Liver (tissue), 3 donors: ENCODE measurements around the gene JAKMIP1.

ENCODE experiments used
- ATF3 ChIP-seq: IDR thresholded peaks from 2 replicates; pipeline ENCODE4 v1.6.1; 2016; ENCODE audit warnings: antibody characterized with exemption
- CTCF ChIP-seq: fragments of 150-350 bp; IDR thresholded peaks from 2 replicates; pipeline ENCODE4 v1.5.1; 2017; ENCODE audit warnings: improper control_type of control experiment, low read depth, low read length; ENCODE audit not compliant: missing input control
- FOXA1 ChIP-seq: IDR thresholded peaks from 2 replicates; pipeline ENCODE4 v1.6.1; 2016; ENCODE audit warnings: antibody characterized with exemption
- GABPA ChIP-seq, 2 donors: IDR thresholded peaks in 1 of 2; conservative IDR thresholded peaks in 1 of 2; 2 replicates each; pipeline ENCODE4 v1.6.1; 2016; ENCODE audit warnings: antibody characterized with exemption in 2 of 2, mild to moderate bottlenecking in 1 of 2, moderate library complexity in 1 of 2
- HNF4A ChIP-seq, 2 donors: conservative IDR thresholded peaks; 2 replicates each; pipeline ENCODE4 v1.6.1; 2016; ENCODE audit warnings: antibody characterized with exemption in 2 of 2, mild to moderate bottlenecking in 2 of 2
- JUND ChIP-seq, 2 donors: IDR thresholded peaks; 2 replicates each; pipeline ENCODE4 v1.6.1; 2016; ENCODE audit warnings: antibody characterized with exemption in 2 of 2
- RAD21 ChIP-seq, 2 donors: IDR thresholded peaks; 2 replicates each; pipeline ENCODE4 v1.6.1; 2016; ENCODE audit warnings: antibody characterized with exemption in 2 of 2, mild to moderate bottlenecking in 2 of 2
- SP1 ChIP-seq: IDR thresholded peaks from 2 replicates; pipeline ENCODE4 v1.6.1; 2018; ENCODE audit warnings: antibody characterized with exemption, mild to moderate bottlenecking
- TAF1 ChIP-seq: conservative IDR thresholded peaks from 2 replicates; pipeline ENCODE4 v1.6.1; 2016; ENCODE audit warnings: antibody characterized with exemption, mild to moderate bottlenecking
- YY1 ChIP-seq: IDR thresholded peaks from 2 replicates; pipeline ENCODE4 v1.6.1; 2016; ENCODE audit warnings: antibody characterized with exemption, mild to moderate bottlenecking
- TF ChIP-seq, protein P1 (sequence below): IDR thresholded peaks from 2 replicates; pipeline ENCODE4 v1.6.1; 2016; ENCODE audit warnings: antibody characterized with exemption
- TF ChIP-seq, protein P2 (sequence below): IDR thresholded peaks from 2 replicates; pipeline ENCODE4 v1.6.1; 2016; ENCODE audit warnings: antibody characterized with exemption, mild to moderate bottlenecking
- donor health status: healthy.
- donor health status: healthy.

GRCh38 chr4:6196871-6197270 is 3.5 kb downstream of the JAKMIP1 start:
- no peak for TF ChIP-seq CTCF
- TF ChIP-seq ATF3, result no peak
- no peak for TF ChIP-seq TAF1
- no peak for TF ChIP-seq RAD21 (IDR thresholded peaks at IDR 0.05)
- TF ChIP-seq, protein P1, sequence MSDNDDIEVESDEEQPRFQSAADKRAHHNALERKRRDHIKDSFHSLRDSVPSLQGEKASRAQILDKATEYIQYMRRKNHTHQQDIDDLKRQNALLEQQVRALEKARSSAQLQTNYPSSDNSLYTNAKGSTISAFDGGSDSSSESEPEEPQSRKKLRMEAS, result no peak
- no peak for TF ChIP-seq YY1
- TF ChIP-seq SP1, result no peak
- TF ChIP-seq JUND (IDR thresholded peaks at IDR 0.05), result no peak
- TF ChIP-seq, protein P2, sequence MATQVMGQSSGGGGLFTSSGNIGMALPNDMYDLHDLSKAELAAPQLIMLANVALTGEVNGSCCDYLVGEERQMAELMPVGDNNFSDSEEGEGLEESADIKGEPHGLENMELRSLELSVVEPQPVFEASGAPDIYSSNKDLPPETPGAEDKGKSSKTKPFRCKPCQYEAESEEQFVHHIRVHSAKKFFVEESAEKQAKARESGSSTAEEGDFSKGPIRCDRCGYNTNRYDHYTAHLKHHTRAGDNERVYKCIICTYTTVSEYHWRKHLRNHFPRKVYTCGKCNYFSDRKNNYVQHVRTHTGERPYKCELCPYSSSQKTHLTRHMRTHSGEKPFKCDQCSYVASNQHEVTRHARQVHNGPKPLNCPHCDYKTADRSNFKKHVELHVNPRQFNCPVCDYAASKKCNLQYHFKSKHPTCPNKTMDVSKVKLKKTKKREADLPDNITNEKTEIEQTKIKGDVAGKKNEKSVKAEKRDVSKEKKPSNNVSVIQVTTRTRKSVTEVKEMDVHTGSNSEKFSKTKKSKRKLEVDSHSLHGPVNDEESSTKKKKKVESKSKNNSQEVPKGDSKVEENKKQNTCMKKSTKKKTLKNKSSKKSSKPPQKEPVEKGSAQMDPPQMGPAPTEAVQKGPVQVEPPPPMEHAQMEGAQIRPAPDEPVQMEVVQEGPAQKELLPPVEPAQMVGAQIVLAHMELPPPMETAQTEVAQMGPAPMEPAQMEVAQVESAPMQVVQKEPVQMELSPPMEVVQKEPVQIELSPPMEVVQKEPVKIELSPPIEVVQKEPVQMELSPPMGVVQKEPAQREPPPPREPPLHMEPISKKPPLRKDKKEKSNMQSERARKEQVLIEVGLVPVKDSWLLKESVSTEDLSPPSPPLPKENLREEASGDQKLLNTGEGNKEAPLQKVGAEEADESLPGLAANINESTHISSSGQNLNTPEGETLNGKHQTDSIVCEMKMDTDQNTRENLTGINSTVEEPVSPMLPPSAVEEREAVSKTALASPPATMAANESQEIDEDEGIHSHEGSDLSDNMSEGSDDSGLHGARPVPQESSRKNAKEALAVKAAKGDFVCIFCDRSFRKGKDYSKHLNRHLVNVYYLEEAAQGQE, result no peak
- no peak for TF ChIP-seq GABPA (IDR thresholded peaks at IDR 0.05 in 1 of 2, conservative IDR thresholded peaks at IDR 0.05 in 1 of 2)
- no peak for TF ChIP-seq HNF4A (conservative IDR thresholded peaks at IDR 0.05)
- no peak for TF ChIP-seq FOXA1
